ENCODE results near the gene BYSL. TPM values are rescaled to one million over a fixed set of nuclear protein-coding genes. Genes with fewer than 3 reads are reported as not detected.

The BYSL gene
- total and polyA plus RNA-seq, 4 donors: 5.4 to 11.6 (median 8.6) TPM

DNA sequence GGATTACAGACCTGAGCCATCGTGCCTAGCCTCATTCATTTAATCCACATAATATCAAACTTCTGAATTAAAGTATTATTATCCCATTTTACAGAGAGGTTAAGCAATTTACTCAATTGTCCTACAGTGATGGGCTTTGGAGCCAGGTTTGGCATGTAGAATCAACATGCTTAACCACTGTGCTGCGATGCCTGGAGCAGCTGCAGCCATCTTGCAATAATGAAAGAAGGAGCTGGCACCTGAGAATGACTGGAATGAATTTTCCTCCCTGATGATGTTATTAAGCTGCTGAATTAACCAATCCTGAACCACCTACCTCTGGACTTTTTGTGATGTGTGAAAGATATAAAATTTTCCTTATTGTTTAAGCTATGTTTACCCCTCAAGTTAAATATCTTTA lies 33.4 kb downstream of the BYSL start:
- no peak for DNase-seq (ENCODE audit: low spot score)
- Histone ChIP-seq H3K27me3 (ENCODE audit: control insufficient read depth in 4 of 4, insufficient read depth in 4 of 4, low read length in 3 of 4) (no peaks in the 10 kb centered on the region), H3K27ac (ENCODE audit: low read depth in 1 of 2, low read length in 2 of 2) (no peak overlapping the region), H3K4me3 (ENCODE audit: low read depth in 1 of 3, low read length in 3 of 3) (no peak overlapping the region), H3K9ac (ENCODE audit: low read depth in 1 of 2, low read length in 2 of 2) (no peak overlapping the region), H3K9me3 (ENCODE audit: control insufficient read depth in 4 of 4, low read length in 3 of 4) (no peaks in the 10 kb centered on the region), H3K4me1 (ENCODE audit: control insufficient read depth in 4 of 4, insufficient read depth in 4 of 4, low read length in 3 of 4) (no peaks in the 10 kb centered on the region), H3K36me3 (ENCODE audit: control insufficient read depth in 4 of 4, insufficient read depth in 3 of 4, low read depth in 1 of 4, low read length in 3 of 4) (no peaks in the 10 kb centered on the region)
- TF ChIP-seq, protein P1, sequence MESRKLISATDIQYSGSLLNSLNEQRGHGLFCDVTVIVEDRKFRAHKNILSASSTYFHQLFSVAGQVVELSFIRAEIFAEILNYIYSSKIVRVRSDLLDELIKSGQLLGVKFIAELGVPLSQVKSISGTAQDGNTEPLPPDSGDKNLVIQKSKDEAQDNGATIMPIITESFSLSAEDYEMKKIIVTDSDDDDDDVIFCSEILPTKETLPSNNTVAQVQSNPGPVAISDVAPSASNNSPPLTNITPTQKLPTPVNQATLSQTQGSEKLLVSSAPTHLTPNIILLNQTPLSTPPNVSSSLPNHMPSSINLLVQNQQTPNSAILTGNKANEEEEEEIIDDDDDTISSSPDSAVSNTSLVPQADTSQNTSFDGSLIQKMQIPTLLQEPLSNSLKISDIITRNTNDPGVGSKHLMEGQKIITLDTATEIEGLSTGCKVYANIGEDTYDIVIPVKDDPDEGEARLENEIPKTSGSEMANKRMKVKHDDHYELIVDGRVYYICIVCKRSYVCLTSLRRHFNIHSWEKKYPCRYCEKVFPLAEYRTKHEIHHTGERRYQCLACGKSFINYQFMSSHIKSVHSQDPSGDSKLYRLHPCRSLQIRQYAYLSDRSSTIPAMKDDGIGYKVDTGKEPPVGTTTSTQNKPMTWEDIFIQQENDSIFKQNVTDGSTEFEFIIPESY (IDR thresholded peaks at IDR 0.05): no peak
- TF ChIP-seq, protein P2, sequence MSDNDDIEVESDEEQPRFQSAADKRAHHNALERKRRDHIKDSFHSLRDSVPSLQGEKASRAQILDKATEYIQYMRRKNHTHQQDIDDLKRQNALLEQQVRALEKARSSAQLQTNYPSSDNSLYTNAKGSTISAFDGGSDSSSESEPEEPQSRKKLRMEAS (IDR thresholded peaks at IDR 0.05): no peak
- TF ChIP-seq TAF1 (conservative IDR thresholded peaks at IDR 0.05) (no peak), YY1 (IDR thresholded peaks at IDR 0.05) (no peak)
- 92% methylated on average over 2 of the region's 2 CpGs for WGBS

DNA sequence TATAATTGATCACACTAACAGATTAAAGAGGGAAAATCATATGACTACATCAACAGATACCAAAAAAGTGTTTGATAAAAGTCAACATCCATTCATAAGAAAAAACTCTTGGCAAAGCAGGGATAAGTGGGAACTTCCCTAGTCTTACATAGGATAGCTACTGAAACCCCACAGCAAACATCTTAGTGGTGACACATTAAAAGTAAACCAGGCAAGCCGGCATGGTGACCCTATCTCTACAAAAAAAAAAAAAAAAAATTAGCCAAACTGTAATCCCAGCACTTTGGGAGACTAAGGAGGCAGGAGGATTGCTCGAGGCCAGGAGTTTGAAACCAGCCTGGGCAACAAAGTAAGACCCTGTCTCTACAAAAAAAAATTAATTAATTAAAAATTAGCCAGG lies 34.1 kb downstream of the BYSL start:
- no peaks in the 10 kb centered on the region for H3K27me3 ChIP-seq (ENCODE audit: control insufficient read depth in 4 of 4, insufficient read depth in 4 of 4, low read length in 3 of 4)
- H3K4me1 ChIP-seq (ENCODE audit: control insufficient read depth in 4 of 4, insufficient read depth in 4 of 4, low read length in 3 of 4): no peaks in the 10 kb centered on the region
- WGBS: 80% methylated on average over 2 of the region's 2 CpGs
- no peaks in the 10 kb centered on the region for H3K9me3 ChIP-seq (ENCODE audit: control insufficient read depth in 4 of 4, low read length in 3 of 4)
- H3K9ac ChIP-seq (ENCODE audit: low read depth in 1 of 2, low read length in 2 of 2): no peak overlapping the region
- H3K27ac ChIP-seq (ENCODE audit: low read depth in 1 of 2, low read length in 2 of 2): no peak overlapping the region
- no peak overlapping the region for H3K4me3 ChIP-seq (ENCODE audit: low read depth in 1 of 3, low read length in 3 of 3)
- TF ChIP-seq FOXA1 (IDR thresholded peaks at IDR 0.05): no peak
- no peak for TF ChIP-seq HNF4A (conservative IDR thresholded peaks at IDR 0.05)
- TF ChIP-seq FOXA2 (IDR thresholded peaks at IDR 0.05): no peak
- no peak for TF ChIP-seq GABPA (IDR thresholded peaks at IDR 0.05 in 1 of 2, conservative IDR thresholded peaks at IDR 0.05 in 1 of 2)
- TF ChIP-seq RXRA (IDR thresholded peaks at IDR 0.05): no peak
- H3K36me3 ChIP-seq (ENCODE audit: control insufficient read depth in 4 of 4, insufficient read depth in 3 of 4, low read depth in 1 of 4, low read length in 3 of 4): no peaks in the 10 kb centered on the region
- DNase-seq (ENCODE audit: low spot score): no peak

DNA sequence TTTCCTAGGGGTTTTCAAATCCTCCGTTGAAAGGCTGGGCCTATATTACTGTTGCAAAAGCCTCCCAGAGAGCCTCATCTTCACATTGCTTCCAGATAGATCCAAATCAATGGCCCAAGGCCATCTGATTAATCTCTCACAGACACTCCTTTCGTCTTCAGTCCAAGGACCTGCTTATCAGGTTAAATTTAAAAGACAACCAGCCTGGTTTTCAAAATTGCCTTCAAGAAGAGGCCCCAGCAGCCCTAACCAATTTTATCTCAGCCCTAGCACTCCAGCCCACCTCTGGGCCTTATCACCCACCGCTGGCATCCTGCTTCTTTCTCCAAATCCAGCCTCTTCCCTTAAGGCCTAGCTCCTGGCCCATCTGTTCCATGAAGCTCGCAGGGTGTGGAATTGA lies 35.8 kb downstream of the BYSL start:
- Histone ChIP-seq H3K9ac (ENCODE audit: low read depth in 1 of 2, low read length in 2 of 2) (no peak overlapping the region), H3K4me3 (ENCODE audit: low read depth in 1 of 3, low read length in 3 of 3) (no peak overlapping the region), H3K27ac (ENCODE audit: low read depth in 1 of 2, low read length in 2 of 2) (no peak overlapping the region), H3K4me1 (ENCODE audit: control insufficient read depth in 4 of 4, insufficient read depth in 4 of 4, low read length in 3 of 4) (no peaks in the 10 kb centered on the region), H3K9me3 (ENCODE audit: control insufficient read depth in 4 of 4, low read length in 3 of 4) (no peaks in the 10 kb centered on the region), H3K36me3 (ENCODE audit: control insufficient read depth in 4 of 4, insufficient read depth in 3 of 4, low read depth in 1 of 4, low read length in 3 of 4) (no peaks in the 10 kb centered on the region), H3K27me3 (ENCODE audit: control insufficient read depth in 4 of 4, insufficient read depth in 4 of 4, low read length in 3 of 4) (no peaks in the 10 kb centered on the region)
- DNase-seq (ENCODE audit: low spot score): no peak
- 78% methylated on average over 4 of the region's 4 CpGs for WGBS
- no peak for TF ChIP-seq RAD21 (IDR thresholded peaks at IDR 0.05)
- TF ChIP-seq, protein P3, sequence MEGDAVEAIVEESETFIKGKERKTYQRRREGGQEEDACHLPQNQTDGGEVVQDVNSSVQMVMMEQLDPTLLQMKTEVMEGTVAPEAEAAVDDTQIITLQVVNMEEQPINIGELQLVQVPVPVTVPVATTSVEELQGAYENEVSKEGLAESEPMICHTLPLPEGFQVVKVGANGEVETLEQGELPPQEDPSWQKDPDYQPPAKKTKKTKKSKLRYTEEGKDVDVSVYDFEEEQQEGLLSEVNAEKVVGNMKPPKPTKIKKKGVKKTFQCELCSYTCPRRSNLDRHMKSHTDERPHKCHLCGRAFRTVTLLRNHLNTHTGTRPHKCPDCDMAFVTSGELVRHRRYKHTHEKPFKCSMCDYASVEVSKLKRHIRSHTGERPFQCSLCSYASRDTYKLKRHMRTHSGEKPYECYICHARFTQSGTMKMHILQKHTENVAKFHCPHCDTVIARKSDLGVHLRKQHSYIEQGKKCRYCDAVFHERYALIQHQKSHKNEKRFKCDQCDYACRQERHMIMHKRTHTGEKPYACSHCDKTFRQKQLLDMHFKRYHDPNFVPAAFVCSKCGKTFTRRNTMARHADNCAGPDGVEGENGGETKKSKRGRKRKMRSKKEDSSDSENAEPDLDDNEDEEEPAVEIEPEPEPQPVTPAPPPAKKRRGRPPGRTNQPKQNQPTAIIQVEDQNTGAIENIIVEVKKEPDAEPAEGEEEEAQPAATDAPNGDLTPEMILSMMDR (IDR thresholded peaks at IDR 0.05; ENCODE audit: low read depth, low read length, missing input control): no peak
- no peak for TF ChIP-seq NR2F2 (IDR thresholded peaks at IDR 0.05)
- TF ChIP-seq, protein P4, sequence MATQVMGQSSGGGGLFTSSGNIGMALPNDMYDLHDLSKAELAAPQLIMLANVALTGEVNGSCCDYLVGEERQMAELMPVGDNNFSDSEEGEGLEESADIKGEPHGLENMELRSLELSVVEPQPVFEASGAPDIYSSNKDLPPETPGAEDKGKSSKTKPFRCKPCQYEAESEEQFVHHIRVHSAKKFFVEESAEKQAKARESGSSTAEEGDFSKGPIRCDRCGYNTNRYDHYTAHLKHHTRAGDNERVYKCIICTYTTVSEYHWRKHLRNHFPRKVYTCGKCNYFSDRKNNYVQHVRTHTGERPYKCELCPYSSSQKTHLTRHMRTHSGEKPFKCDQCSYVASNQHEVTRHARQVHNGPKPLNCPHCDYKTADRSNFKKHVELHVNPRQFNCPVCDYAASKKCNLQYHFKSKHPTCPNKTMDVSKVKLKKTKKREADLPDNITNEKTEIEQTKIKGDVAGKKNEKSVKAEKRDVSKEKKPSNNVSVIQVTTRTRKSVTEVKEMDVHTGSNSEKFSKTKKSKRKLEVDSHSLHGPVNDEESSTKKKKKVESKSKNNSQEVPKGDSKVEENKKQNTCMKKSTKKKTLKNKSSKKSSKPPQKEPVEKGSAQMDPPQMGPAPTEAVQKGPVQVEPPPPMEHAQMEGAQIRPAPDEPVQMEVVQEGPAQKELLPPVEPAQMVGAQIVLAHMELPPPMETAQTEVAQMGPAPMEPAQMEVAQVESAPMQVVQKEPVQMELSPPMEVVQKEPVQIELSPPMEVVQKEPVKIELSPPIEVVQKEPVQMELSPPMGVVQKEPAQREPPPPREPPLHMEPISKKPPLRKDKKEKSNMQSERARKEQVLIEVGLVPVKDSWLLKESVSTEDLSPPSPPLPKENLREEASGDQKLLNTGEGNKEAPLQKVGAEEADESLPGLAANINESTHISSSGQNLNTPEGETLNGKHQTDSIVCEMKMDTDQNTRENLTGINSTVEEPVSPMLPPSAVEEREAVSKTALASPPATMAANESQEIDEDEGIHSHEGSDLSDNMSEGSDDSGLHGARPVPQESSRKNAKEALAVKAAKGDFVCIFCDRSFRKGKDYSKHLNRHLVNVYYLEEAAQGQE (IDR thresholded peaks at IDR 0.05): no peak
- no peak for TF ChIP-seq TAF1 (conservative IDR thresholded peaks at IDR 0.05)
- no peak for TF ChIP-seq RXRA (IDR thresholded peaks at IDR 0.05)
- TF ChIP-seq, protein P1 (IDR thresholded peaks at IDR 0.05): no peak
- no peak for TF ChIP-seq SP1 (IDR thresholded peaks at IDR 0.05)
- no peak for TF ChIP-seq HNF4G (IDR thresholded peaks at IDR 0.05)
- no peak for TF ChIP-seq FOXA1 (IDR thresholded peaks at IDR 0.05)
- TF ChIP-seq, protein P2 (IDR thresholded peaks at IDR 0.05): no peak
- TF ChIP-seq GABPA (IDR thresholded peaks at IDR 0.05 in 1 of 2, conservative IDR thresholded peaks at IDR 0.05 in 1 of 2): no peak
- TF ChIP-seq JUND (IDR thresholded peaks at IDR 0.05): no peak
- TF ChIP-seq HNF4A (conservative IDR thresholded peaks at IDR 0.05): no peak
- no peak for TF ChIP-seq FOXA2 (IDR thresholded peaks at IDR 0.05)
- TF ChIP-seq EGR1 (IDR thresholded peaks at IDR 0.05; ENCODE audit: low read depth in 2 of 2): no peak
- no peak for TF ChIP-seq YY1 (IDR thresholded peaks at IDR 0.05)
- TF ChIP-seq, protein P5, sequence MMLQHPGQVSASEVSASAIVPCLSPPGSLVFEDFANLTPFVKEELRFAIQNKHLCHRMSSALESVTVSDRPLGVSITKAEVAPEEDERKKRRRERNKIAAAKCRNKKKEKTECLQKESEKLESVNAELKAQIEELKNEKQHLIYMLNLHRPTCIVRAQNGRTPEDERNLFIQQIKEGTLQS (IDR thresholded peaks at IDR 0.05): no peak

All from liver (tissue), 9 donors.